ENCODE measurements around the gene NFAM1.
A peak's percentile ranks its signal among the peaks of the same experiment; 100 is the strongest.

Gene NFAM1

DNA sequence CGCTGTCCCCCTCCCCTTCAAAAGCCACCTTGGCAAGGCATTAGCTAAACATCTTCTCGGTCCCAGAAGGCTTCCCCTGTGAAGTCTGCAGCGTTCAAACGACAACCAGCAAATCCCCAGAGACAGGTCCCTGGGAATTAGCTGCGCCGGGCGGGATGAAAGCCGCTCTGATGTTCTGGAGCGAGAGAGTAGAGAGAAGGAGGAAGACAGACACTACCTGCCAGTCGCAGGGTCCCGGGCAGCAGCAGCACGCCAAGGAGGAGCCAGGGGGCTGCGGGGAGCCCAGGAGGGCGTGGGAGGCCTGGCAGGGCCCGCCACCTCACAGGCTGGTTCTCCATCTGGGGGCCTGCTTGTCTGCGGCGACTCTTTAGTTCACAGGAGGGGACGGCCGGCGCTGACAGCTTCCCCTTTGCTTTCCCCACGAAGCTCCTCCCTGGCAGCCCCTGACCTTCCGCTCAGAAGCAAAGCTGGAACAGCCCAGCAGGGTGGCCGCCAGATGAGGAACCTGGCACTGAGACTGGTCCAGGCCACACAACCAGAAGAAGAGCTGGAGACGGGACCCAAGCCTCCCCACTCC is at the start of gene NFAM1:
NFAM1 (minus strand) TSS at position 384 of the 577 bp plus-strand sequence; CDS start at position 338, 46 bp downstream.
- no peak for DNase-seq

DNA sequence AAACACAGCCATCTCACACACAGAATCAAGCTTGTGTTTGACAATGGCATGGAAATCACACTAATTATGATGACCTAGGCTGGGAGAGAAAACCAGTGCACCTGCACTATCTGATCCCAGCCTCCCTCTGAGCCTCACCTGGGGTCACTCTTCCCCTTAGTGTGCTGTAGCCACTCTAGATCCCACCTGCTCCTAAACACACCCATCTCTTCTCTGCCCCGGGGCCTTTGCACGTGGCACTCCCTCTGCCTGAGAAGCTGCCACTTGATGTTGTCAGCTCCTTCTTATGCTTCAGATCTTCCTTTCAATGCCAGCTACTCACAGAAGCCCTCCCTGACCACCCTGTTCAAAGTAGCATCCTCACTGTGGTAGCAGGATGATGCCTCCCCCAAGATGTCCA is 42.9 kb upstream of the NFAM1 start:
- DNase-seq: no peak

- DNase-seq: no peak
These were observed 41.4 kb upstream of the NFAM1 start for GRCh38 chr22:42473484-42474193.

GRCh38 chr22:42472671-42473070 is 40.5 kb upstream of the NFAM1 start:
- no peak for DNase-seq

GRCh38 chr22:42471441-42471840 is 39.2 kb upstream of the NFAM1 start:
- no peak for DNase-seq

GRCh38 chr22:42470366-42471082 is 38.3 kb upstream of the NFAM1 start:
- DNase-seq: no peak

- no peak for DNase-seq
These were observed 36.6 kb upstream of the NFAM1 start for GRCh38 chr22:42468841-42469240.

DNA sequence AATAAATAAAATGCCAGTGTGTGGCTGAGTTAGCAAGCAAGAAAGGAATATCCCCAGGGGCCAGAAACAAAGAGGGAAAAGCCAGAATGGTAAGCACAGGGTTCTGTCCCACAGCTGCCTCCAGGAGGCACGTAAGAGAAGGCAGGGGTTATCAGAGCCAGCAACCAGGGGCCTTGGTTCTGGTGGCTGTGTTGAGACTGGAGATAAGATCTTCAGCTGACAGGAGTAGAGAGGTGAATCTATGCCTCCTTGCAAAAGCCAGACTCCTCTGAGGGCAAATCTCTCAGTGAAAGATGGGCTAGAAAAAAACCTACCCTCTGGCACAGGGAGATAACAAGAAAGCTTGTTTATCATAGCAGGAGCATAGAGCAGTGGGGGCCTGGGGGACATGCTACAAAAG is 29.8 kb upstream of the NFAM1 start:
- DNase-seq: no peak

GRCh38 chr22:42461511-42461910 is 29.3 kb upstream of the NFAM1 start:
- DNase-seq: no peak

- no peak for DNase-seq
These were observed 27.3 kb upstream of the NFAM1 start for GRCh38 chr22:42459287-42460063.

DNA sequence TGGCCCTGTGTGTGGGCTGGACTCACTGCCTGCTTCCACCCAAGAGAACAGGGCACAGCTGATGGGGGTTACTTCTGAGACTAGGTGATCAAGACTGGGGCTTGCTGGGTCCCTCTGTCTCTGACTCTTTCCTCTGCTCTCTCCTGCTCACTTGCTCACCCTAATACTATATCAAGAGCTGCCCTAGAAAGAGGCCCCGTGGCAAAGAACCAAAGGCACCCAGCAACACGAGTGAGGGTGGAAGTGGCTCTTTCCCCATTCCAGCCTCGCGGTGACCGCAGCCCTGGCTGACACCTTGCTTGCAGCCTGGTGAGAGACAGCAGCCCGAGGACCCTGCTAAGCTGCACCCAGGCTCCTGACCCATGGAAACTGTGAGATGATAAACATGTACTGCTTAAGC is 20.7 kb upstream of the NFAM1 start:
- no peak for DNase-seq

GRCh38 chr22:42452456-42452855 is 20.3 kb upstream of the NFAM1 start:
- DNase-seq: no peak

- DNase-seq: no peak
These were observed 19.4 kb upstream of the NFAM1 start for GRCh38 chr22:42451499-42452145.

DNA sequence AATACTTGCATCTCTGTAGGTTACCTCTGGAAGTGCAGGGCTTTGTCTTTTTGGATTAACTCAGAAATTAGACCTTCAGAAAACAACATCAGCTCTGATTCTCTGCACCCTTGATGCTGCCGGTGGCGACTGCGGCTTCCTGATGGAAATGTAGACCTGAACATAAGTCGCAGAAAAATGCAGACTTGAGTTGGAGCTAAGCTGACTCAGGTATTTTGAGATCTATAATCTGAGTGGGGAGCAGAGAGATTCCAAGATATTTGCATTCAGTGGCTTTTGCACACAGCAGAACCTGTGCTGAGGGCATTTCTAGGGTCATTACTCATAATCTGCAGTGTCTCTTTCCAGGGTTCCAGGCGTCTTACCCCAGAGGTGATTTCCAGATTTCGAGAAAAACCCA is 18.7 kb upstream of the NFAM1 start:
- DNase-seq: no peak

GRCh38 chr22:42446151-42446550 is 13.9 kb upstream of the NFAM1 start:
- DNase-seq: no peak

- peak; percentile 79 for DNase-seq
These were observed 12.1 kb upstream of the NFAM1 start for GRCh38 chr22:42444077-42444904.

DNA sequence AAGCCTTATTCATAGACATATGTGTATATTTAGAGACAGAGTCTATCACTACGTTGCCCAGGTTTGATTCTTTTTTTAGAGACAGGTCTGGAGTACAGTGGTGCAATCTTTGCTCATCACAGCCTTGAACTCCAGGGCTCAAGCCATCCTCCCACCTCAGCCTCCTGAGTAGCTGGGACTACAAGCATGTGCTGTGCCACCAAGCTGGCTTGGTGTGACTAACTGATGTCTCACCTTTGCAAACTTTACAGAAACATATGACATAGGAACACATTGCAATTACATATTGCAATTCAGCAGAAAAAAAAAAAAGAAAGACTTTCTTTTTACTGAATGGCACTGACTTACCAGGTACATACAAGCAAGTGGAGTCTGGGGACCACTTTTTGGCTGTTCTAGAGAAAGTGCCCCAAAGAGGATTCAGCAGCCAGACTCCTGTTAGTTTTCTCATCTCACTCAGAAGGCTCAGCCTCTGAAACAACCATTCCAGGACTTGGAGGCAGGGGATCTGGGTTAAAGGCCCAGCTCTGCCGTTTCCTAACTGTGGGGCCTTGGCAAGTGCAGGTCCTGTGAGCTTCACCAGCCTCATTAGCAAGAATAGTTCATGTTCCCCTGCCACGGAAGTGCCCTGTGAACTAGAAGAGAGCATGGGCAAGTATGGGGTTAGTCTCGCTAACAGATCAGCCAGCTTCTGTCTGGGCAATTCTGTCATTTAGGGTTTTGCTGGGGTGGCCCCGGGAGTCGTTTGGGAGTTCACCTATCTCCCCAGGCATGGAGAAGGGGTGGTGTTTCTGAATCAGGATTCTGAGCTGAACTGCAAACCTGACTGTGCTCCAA is 11.3 kb upstream of the NFAM1 start:
- peak; percentile 34 for DNase-seq

DNA sequence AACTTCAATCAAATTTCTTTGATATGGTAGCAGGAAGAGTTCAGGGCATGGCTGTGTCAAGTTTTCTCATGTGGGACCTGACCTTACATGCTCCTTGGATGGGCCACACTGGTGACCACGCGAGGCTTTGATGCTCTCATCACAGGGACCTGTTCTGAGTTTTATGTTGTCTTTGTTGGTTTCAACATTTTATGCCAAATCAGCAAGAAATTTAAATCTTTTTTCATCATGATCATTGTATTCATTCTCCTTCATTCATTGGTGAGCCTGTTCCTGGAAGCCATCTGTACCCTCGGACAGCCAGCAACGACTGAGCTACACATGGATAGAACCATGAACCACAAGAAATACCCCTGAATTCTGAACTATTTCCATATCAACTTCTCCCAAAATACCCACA is 10.5 kb upstream of the NFAM1 start:
- no peak for DNase-seq

- DNase-seq: no peak
These were observed 8.5 kb upstream of the NFAM1 start for GRCh38 chr22:42440728-42441127.

GRCh38 chr22:42439821-42440674 is 7.8 kb upstream of the NFAM1 start:
- no peak for DNase-seq
